Stimulated activated naive CD4-positive, alpha-beta T cell treated with Interleukin-2 at 50 U/mL for 16 hours (primary cell): ENCODE measurements around the gene TOR1A.

Experiments used
- DNase-seq: peaks from one replicate; lab custom pipeline; 2025; lab: John Stamatoyannopoulos, UW

The TOR1A gene

DNA sequence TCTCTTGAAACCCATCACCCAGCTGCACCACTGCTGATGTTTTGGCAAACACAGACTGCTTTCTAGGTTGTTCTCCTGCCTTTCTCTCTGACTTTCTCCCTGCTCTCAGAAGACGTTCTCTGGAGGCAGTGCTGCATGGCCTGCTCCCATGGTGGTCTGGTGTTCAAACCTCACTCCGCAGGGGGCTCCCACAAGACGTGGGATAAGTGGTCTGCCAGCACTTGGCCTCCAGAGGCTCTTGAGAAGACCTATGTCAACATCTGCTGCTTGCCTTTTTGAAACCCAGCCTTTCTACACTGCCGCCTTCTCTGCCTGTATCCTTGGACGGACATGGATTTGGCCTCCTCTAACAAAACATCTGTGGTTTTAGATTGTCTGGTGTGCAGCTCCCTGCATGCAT lies 27.9 kb upstream of the TOR1A start:
- DNase-seq: no peak

DNA sequence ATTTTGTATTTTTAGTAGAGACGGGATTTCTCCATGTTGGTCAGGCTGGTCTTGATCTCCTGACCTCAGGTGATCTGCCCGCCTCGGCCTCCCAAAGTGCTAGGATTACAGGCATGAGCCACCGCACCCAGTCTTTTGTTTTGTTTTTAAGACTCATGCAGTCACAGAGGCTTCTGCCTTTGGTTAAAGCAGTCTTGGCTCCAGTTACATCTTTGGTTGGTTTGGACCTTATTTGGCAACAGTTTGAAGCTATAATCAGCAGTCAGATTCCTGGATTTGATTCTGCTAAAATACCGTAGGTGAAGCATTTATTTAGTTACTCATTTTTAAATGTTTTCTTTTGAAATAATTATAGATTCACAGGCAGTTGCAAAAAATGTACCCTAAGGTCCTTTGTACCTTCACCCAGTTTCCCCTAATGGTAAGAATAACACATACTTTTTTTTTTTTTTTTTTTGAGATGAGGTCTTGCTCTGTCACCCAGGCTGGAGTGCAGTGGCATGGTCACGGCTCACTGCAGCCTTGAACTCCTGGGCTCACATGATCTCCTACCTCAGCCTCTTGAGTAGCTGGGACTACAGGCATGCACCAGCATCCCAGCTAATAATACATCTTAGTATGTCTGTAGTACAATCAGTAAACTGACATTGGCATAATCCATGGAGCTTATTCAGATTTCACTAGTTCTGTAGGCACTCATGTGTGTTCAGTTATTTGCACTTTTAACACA lies 27.1 kb upstream of the TOR1A start:
- DNase-seq: no peak

GRCh38 chr9:129849901-129850300 lies 26.0 kb upstream of the TOR1A start:
- DNase-seq: no peak

DNA sequence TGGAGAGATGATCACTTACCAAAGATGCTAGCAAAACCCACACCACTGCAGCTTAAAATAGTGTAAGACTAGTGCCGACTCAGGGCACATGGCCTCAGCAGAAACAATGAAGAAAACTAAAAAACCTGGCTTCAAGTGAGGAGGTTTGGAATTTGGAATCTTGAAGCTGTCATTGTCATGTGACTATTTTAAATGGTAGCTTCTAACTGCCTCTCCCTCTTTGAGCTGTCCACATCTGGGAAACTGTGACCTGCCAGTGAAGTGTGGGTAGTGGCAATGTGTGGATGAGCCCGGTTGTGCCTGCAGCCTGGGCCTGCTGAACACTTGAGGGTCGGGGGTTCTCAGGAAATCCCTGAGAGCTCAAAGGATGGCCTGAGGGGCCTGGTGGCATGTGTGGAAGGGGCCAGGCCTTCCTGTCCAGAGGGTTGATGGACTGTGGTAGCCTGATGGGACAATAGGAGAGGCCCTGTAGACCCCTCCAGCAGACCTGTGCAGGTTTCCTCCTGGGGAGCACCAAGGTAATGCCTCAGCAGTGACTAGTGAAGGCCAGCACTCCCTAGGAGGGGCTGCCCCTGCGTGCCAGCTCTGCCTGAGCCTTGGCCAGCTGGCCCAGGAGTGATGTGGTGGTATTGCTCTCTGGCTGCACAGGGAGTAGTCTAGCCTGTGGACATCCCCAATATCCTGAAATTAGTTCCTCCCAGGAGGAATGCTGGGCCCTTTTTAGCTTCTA lies 24.9 kb upstream of the TOR1A start:
- DNase-seq: no peak

DNA sequence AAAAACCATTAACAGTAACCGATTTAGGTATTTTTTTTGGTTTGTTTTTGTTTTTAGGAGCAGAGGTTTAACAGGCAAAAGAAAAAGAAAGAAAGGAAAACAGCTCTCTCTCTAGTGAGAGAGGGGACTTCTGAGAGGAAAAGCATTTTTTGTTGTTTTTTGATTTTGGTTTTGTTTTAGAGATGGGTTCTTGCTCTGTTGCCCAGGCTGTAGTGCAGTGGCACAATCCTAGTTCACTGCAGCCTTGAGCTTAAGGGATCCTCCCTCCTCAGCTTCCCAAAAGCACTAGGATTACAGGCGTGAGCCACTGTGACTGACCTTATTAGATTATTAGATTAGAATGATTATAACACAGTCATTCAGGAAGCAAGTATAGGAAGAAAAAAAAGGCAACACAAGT lies 21.4 kb upstream of the TOR1A start:
- DNase-seq: no peak

DNA sequence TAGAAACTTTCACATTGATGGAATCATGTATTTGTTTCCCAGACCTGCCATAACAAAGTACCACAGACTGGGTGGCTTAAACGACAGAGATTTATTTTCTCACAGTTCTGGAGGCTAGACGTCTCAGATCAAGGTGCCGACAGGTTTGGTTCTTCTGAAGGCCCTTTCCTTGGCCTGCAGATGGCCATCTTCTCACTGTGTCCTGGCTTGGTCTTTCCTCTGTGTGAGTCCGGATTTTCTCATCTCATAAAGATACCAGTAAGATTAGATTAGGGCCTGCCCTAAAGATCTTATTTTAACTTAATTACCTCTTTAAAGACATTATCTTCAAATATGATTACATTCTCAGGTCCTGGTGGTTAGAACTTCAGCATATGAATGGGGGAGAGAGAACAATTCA lies 17.1 kb upstream of the TOR1A start:
- no peak for DNase-seq

DNA sequence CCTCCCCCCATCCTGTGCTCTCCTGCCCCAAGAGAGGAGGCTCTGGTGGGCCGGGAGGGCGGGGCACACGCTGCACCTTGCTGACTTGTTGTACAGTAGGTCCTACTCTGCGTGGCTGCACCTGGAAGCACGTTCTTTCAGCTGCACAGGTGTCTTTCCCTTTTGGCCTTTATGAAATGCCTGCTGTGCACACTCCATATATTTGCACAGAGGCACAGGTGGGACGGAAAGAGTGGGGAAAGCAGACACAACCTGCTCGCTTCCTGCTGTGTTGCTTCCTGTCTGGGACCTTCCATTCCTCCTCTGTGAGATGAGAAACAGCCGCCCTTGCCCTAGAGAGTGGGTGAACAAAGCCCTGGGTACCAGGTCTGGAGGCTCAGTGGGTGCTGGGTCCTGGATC lies 16.1 kb upstream of the TOR1A start:
- no peak for DNase-seq

DNA sequence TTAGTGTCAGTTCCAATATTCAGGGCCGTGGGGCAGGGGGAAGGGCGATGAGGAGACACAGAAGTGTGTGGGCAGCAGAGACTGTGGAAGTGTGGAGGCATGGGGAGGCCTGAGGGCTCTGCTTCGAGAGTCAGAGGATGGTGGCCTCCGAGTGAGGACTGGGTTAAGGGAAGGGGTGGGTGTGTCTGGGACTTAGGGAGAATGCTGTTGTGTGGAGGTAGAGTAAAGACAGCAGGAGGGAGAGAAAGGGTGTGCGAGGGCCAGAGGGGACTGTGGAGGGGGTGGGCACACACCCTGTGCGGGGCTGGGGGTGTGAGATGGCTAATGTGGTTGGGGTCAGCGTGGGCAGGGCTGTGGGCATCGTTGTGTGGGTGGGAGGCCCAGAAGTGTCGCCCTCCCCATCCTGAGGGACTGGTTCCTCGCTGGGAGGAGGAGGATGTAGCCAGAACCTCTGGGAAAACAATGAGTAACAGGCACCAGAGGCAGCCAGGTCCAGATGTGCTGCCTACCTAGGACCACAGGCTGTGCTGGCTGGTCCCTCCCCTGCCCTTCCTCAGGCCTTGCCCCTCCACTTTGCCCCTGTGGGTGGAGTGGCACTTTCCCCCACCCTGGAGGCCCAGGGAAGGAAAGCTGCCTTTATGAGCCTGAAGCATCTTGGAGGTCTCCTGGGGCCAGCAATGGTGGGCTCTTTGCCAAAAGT lies 15.5 kb upstream of the TOR1A start:
- DNase-seq: no peak

- no peak for DNase-seq
Measured at GRCh38 chr9:129838707-129839259, 14.8 kb upstream of the TOR1A start.

DNA sequence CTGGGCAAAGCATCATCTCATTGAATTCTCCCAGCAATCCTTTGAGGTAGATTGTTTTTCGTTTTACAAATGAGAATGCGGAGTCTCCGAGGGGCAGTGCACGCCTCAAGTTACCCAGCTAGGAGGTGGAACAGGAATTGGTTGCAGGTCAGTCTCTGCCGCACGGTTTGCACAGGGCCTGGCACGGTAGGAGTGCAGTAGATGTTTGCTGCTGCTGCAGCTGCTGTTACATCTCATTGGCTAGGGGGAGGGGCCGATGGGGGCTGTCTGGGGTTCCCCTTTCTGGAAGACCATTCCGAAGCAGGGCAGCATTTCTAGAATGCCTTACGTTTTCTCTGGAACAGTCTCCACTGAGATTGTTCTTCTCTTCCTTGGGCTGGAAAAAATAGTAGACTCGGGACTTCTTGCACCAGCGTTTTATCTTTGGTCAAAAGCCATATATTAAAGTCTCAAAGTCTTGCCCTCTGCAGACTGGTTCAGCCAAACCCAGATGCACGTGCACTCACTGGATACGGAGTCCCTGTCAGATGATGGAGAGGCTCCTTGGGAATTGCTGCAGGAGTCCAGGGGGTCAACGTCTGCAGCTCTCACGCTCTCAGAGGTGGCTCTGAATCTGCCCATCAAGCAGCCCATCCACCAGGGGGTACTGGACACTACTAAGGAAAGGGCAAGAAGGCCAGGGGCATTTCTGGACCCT lies 12.5 kb upstream of the TOR1A start:
- peak; percentile 38 for DNase-seq

DNA sequence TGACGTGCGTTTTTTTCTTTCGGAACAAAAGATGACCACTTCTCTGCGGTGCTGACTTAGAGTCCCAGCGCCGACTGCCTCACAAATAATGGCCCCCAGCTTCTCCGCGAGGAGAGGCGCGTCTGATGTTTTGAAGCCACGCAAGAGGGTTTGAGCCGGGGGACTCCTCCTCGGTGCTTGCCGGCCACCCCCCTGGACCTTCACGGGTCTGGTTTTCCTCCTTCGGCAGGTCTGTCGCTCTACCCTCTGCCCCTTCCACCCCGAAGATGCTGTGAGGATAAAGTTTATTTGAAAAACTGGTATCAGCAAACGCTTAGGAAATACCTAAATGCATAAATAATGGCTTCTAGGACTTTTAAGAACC lies 11.9 kb upstream of the TOR1A start:
- no peak for DNase-seq

- DNase-seq: peak; percentile 94
Measured at GRCh38 chr9:129835128-129835859, 11.4 kb upstream of the TOR1A start, which contains the start of the genes C9orf78 and USP20. Gene C9orf78, minus strand, starts transcription at chr9:129835275. Its CDS starts 54 bp downstream, at chr9:129835221. Gene USP20, plus strand, starts transcription at chr9:129835458. Its CDS starts 17,098 bp downstream, at chr9:129852556.

GRCh38 chr9:129834489-129835127 lies 10.7 kb upstream of the TOR1A start:
- peak; percentile 44 for DNase-seq

DNA sequence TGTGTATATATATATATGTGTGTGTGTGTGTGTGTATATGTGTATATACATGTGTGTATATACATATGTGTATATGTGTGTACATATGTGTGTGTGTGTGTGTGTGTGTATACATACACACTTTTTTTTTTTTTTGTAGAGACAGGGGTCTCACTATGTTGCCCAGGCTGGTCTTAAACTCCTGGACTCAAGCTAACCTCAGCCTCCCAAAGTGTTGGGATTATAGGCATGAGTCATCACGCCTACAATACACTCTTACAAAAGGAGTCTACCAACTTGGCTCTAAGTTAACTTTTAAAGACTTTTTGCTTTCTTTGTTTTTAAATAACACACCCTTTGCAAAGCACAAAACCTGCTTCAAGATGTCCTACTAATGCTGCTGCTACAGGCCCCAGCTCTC lies 9.0 kb upstream of the TOR1A start:
- DNase-seq: no peak

DNA sequence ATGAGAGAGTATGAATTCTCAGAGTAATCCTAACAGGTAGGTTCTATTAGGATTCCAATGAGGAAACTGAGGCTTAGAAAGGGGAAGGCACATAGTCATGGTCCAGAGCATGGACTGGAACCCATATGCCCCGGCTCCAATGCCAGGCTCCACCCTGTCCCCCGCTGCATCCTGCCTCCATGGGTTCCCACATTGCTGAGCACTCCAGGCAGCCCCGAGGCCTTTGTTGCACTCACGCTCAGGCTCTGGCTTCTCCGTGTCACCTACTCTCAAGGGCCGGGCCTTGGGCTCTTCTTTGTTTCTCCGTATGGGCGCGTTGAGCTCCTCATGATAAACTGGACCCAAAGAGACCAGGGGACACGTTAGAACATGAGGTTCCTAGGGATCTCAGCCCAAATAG lies 5.0 kb upstream of the TOR1A start:
- no peak for DNase-seq

GRCh38 chr9:129828051-129828450 lies 4.1 kb upstream of the TOR1A start:
- no peak for DNase-seq

GRCh38 chr9:129826759-129827158 lies 2.8 kb upstream of the TOR1A start:
- DNase-seq: no peak

- DNase-seq: no peak
Measured at GRCh38 chr9:129826344-129826743, 2.4 kb upstream of the TOR1A start.

DNA sequence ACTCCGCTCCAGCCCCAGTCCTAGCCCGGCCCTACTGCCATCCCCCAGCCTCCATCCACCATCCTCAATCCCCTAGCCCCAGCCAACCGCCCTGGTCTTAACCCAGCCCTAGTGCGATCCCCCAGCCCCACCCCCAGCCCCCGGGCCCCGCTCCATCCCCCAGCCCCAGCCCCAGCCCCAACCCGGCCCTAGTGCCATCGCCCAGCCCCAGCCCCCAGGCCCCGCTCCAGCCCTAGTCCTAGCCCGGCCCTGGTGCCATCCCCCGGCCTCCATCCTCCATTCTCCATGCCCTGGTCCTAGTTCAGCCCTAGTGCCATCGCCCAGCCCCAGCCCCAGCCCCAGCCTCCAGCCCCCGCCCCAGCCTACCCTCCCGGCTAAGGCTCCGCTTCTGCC lies 398 bp downstream of the TOR1A start:
- DNase-seq: no peak

- DNase-seq: no peak
Measured at GRCh38 chr9:129822898-129823541, 916 bp downstream of the TOR1A start.
